K562 (cell line): ENCODE measurements around the gene SLC16A1. TPM values are rescaled to one million over a fixed set of nuclear protein-coding genes. Genes with fewer than 3 reads are reported as not detected.

Source experiments
- GTF2F1 ChIP-seq: IDR thresholded peaks from 2 replicates; pipeline ENCODE4 v1.6.1; 2011; ENCODE audit warnings: low read depth, low read length, improper control_type of control experiment
- HDAC8 ChIP-seq: fragments of 450-650 bp; IDR thresholded peaks from 2 replicates; pipeline ENCODE4 v1.6.1; 2016; ENCODE audit warnings: mild to moderate bottlenecking, missing genetic modification characterization, moderate library complexity, missing compliant biosample characterization
- HES1 ChIP-seq: fragments of 450-650 bp; IDR thresholded peaks from 2 replicates; pipeline ENCODE4 v1.6.1; 2016; ENCODE audit warnings: low read depth, mild to moderate bottlenecking, moderate library complexity
- HMGN3 ChIP-seq: IDR thresholded peaks from 2 replicates; pipeline ENCODE4 v1.6.1; 2011; ENCODE audit warnings: borderline replicate concordance, low read depth, mild to moderate bottlenecking, mixed read lengths, low read length; ENCODE audit not compliant: insufficient read length; ENCODE audit errors: extremely low read depth
- HNRNPK ChIP-seq: fragments of 200-400 bp; formaldehyde crosslinking; IDR thresholded peaks from one replicate; pipeline ENCODE4 v1.6.1; 2018; ENCODE audit warnings: mild to moderate bottlenecking, low read depth, low read length; ENCODE audit not compliant: poor library complexity, severe bottlenecking
- LCOR ChIP-seq: sonication (generic); formaldehyde crosslinking; IDR thresholded peaks from 2 replicates; pipeline ENCODE4 v1.8.0; 2022; ENCODE audit warnings: mild to moderate bottlenecking, missing genetic modification reagents
- PHB2 ChIP-seq: fragments of 450-650 bp; IDR thresholded peaks from 2 replicates; pipeline ENCODE4 v1.6.1; 2017; ENCODE audit warnings: low read depth
- PTTG1 ChIP-seq: fragments of 450-650 bp; IDR thresholded peaks from 2 replicates; pipeline ENCODE4 v1.6.1; 2016; ENCODE audit warnings: low read depth, mild to moderate bottlenecking, missing genetic modification characterization, missing compliant biosample characterization
- RFX7 ChIP-seq: fragments of 250-450 bp; sonication (Bioruptor Pico); IDR thresholded peaks from 2 replicates; pipeline ENCODE4 v1.5.1; 2021; ENCODE audit warnings: mild to moderate bottlenecking
- polyA plus RNA-seq, 8 experiments: library from polyadenylated mRNA; depleted of rRNA in 4 of 8; stranded (reverse) in 5 of 8; unstranded in 3 of 8; fragments of >200 nt; fragmentation: Nextera tagmentation in 2 of 8; fragmentation: Illumina TruSeq in 1 of 8; extraction: Ambion mirVana in 2 of 8; extraction: Trizol in 1 of 8; gene quantifications; 2 replicates each; pipeline versions ENCODE4 v1.2.1 to v1.2.3, GENCODE V29; 2011 to 2014; ENCODE audit warnings: inconsistent platforms in 1 of 8, missing spikeins in 1 of 8
- total RNA-seq, 7 experiments: library from RNA; depleted of rRNA in 6 of 7; stranded (reverse); fragments of >200 nt in 6 of 7; fragmentation: Illumina TruSeq in 2 of 7; extraction: Trizol in 2 of 7; gene quantifications; 2 replicates each; pipeline versions ENCODE4 v1.2.1 to v1.2.3, GENCODE V29; 2011 to 2021; ENCODE audit warnings: low replicate concordance in 1 of 7
- TF ChIP-seq, protein P1 (sequence below): fragments of 200-600 bp; sonication (generic); IDR thresholded peaks from one replicate; pipeline ENCODE4 v1.6.1; 2012; ENCODE audit warnings: mild to moderate bottlenecking, low read depth, low read length, inconsistent platforms
- TF ChIP-seq, protein P2 (sequence below): fragments of 200-800 bp; sonication (Bioruptor generic); IDR thresholded peaks from 2 replicates; pipeline ENCODE4 v1.6.1; 2016; ENCODE audit warnings: missing genetic modification characterization, missing compliant biosample characterization

The SLC16A1 gene
- total and polyA plus RNA-seq, 9 of the 15 experiments (the other 6 are each of a cell fraction or from before 2014, with no cell fraction given) = 73.1 to 244 (median 117) TPM

GRCh38 chr1:112902221-112902620 is 53.8 kb downstream of the SLC16A1 start (continued):
- no peak for TF ChIP-seq HES1
- TF ChIP-seq HDAC8 (tag) = peak; percentile 92
- TF ChIP-seq HMGN3 = no peak
- TF ChIP-seq PHB2 = no peak
- TF ChIP-seq GTF2F1 = no peak
- TF ChIP-seq, protein P1, sequence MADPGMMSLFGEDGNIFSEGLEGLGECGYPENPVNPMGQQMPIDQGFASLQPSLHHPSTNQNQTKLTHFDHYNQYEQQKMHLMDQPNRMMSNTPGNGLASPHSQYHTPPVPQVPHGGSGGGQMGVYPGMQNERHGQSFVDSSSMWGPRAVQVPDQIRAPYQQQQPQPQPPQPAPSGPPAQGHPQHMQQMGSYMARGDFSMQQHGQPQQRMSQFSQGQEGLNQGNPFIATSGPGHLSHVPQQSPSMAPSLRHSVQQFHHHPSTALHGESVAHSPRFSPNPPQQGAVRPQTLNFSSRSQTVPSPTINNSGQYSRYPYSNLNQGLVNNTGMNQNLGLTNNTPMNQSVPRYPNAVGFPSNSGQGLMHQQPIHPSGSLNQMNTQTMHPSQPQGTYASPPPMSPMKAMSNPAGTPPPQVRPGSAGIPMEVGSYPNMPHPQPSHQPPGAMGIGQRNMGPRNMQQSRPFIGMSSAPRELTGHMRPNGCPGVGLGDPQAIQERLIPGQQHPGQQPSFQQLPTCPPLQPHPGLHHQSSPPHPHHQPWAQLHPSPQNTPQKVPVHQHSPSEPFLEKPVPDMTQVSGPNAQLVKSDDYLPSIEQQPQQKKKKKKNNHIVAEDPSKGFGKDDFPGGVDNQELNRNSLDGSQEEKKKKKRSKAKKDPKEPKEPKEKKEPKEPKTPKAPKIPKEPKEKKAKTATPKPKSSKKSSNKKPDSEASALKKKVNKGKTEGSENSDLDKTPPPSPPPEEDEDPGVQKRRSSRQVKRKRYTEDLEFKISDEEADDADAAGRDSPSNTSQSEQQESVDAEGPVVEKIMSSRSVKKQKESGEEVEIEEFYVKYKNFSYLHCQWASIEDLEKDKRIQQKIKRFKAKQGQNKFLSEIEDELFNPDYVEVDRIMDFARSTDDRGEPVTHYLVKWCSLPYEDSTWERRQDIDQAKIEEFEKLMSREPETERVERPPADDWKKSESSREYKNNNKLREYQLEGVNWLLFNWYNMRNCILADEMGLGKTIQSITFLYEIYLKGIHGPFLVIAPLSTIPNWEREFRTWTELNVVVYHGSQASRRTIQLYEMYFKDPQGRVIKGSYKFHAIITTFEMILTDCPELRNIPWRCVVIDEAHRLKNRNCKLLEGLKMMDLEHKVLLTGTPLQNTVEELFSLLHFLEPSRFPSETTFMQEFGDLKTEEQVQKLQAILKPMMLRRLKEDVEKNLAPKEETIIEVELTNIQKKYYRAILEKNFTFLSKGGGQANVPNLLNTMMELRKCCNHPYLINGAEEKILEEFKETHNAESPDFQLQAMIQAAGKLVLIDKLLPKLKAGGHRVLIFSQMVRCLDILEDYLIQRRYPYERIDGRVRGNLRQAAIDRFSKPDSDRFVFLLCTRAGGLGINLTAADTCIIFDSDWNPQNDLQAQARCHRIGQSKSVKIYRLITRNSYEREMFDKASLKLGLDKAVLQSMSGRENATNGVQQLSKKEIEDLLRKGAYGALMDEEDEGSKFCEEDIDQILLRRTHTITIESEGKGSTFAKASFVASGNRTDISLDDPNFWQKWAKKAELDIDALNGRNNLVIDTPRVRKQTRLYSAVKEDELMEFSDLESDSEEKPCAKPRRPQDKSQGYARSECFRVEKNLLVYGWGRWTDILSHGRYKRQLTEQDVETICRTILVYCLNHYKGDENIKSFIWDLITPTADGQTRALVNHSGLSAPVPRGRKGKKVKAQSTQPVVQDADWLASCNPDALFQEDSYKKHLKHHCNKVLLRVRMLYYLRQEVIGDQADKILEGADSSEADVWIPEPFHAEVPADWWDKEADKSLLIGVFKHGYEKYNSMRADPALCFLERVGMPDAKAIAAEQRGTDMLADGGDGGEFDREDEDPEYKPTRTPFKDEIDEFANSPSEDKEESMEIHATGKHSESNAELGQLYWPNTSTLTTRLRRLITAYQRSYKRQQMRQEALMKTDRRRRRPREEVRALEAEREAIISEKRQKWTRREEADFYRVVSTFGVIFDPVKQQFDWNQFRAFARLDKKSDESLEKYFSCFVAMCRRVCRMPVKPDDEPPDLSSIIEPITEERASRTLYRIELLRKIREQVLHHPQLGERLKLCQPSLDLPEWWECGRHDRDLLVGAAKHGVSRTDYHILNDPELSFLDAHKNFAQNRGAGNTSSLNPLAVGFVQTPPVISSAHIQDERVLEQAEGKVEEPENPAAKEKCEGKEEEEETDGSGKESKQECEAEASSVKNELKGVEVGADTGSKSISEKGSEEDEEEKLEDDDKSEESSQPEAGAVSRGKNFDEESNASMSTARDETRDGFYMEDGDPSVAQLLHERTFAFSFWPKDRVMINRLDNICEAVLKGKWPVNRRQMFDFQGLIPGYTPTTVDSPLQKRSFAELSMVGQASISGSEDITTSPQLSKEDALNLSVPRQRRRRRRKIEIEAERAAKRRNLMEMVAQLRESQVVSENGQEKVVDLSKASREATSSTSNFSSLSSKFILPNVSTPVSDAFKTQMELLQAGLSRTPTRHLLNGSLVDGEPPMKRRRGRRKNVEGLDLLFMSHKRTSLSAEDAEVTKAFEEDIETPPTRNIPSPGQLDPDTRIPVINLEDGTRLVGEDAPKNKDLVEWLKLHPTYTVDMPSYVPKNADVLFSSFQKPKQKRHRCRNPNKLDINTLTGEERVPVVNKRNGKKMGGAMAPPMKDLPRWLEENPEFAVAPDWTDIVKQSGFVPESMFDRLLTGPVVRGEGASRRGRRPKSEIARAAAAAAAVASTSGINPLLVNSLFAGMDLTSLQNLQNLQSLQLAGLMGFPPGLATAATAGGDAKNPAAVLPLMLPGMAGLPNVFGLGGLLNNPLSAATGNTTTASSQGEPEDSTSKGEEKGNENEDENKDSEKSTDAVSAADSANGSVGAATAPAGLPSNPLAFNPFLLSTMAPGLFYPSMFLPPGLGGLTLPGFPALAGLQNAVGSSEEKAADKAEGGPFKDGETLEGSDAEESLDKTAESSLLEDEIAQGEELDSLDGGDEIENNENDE = no peak
- peak; percentile 96 for TF ChIP-seq PTTG1
- peak; percentile 76; the same call in 1 of the 2 replicates for TF ChIP-seq RFX7 (CRISPR knock-in tag)
- TF ChIP-seq HNRNPK = no peak
- TF ChIP-seq LCOR (CRISPR knock-in tag) = no peak
- TF ChIP-seq, protein P2, sequence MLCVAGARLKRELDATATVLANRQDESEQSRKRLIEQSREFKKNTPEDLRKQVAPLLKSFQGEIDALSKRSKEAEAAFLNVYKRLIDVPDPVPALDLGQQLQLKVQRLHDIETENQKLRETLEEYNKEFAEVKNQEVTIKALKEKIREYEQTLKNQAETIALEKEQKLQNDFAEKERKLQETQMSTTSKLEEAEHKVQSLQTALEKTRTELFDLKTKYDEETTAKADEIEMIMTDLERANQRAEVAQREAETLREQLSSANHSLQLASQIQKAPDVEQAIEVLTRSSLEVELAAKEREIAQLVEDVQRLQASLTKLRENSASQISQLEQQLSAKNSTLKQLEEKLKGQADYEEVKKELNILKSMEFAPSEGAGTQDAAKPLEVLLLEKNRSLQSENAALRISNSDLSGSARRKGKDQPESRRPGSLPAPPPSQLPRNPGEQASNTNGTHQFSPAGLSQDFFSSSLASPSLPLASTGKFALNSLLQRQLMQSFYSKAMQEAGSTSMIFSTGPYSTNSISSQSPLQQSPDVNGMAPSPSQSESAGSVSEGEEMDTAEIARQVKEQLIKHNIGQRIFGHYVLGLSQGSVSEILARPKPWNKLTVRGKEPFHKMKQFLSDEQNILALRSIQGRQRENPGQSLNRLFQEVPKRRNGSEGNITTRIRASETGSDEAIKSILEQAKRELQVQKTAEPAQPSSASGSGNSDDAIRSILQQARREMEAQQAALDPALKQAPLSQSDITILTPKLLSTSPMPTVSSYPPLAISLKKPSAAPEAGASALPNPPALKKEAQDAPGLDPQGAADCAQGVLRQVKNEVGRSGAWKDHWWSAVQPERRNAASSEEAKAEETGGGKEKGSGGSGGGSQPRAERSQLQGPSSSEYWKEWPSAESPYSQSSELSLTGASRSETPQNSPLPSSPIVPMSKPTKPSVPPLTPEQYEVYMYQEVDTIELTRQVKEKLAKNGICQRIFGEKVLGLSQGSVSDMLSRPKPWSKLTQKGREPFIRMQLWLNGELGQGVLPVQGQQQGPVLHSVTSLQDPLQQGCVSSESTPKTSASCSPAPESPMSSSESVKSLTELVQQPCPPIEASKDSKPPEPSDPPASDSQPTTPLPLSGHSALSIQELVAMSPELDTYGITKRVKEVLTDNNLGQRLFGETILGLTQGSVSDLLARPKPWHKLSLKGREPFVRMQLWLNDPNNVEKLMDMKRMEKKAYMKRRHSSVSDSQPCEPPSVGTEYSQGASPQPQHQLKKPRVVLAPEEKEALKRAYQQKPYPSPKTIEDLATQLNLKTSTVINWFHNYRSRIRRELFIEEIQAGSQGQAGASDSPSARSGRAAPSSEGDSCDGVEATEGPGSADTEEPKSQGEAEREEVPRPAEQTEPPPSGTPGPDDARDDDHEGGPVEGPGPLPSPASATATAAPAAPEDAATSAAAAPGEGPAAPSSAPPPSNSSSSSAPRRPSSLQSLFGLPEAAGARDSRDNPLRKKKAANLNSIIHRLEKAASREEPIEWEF = 0 out of 2 replicates have a peak, but pooled peaks have one; percentile 49
